NCI-H526 (cell line): ENCODE results near the gene CSTPP1.
A peak's percentile ranks its signal among the peaks of the same experiment; 100 is the strongest.
"Not testable (repeated sequence)": the region's sequence is repeated elsewhere in the genome, so short reads cannot be mapped to it uniquely, and the experiment has no call there.

Experiments
- DNase-seq, 2 experiments: peaks; one replicate each; lab custom pipeline; 2025; lab: John Stamatoyannopoulos, UW

Gene CSTPP1

GRCh38 chr11:46991391-46991790 is 54.8 kb downstream of the CSTPP1 start:
- DNase-seq = no peak

- not testable (repeated sequence) for DNase-seq
These were observed 55.8 kb downstream of the CSTPP1 start for GRCh38 chr11:46992386-46992785.

- DNase-seq = not testable (repeated sequence)
These were observed 61.2 kb downstream of the CSTPP1 start for GRCh38 chr11:46997796-46998195.

- DNase-seq = no peak
These were observed 62.7 kb downstream of the CSTPP1 start for GRCh38 chr11:46999217-46999616.

GRCh38 chr11:47000033-47000432 is 63.5 kb downstream of the CSTPP1 start:
- no peak for DNase-seq

- DNase-seq = no peak
These were observed 65.2 kb downstream of the CSTPP1 start for GRCh38 chr11:47001781-47002181.

- no peak for DNase-seq
These were observed 65.8 kb downstream of the CSTPP1 start for GRCh38 chr11:47002390-47002789.

GRCh38 chr11:47003180-47003877 is 66.8 kb downstream of the CSTPP1 start:
- DNase-seq = no peak

GRCh38 chr11:47004595-47005033 is 68.1 kb downstream of the CSTPP1 start:
- DNase-seq = peak; percentile 31 to 44

GRCh38 chr11:47005441-47005840 is 68.9 kb downstream of the CSTPP1 start:
- DNase-seq = no peak

GRCh38 chr11:47007579-47007978 is 71.0 kb downstream of the CSTPP1 start:
- peak; percentile 89 to 90 for DNase-seq

- DNase-seq = no peak
These were observed 73.6 kb downstream of the CSTPP1 start for GRCh38 chr11:47010179-47010578.

- DNase-seq = no peak
These were observed 77.5 kb downstream of the CSTPP1 start for GRCh38 chr11:47014097-47014496.

GRCh38 chr11:47018637-47019036 is 82.1 kb downstream of the CSTPP1 start:
- DNase-seq = no peak

GRCh38 chr11:47020793-47021526 is 84.4 kb downstream of the CSTPP1 start:
- no peak for DNase-seq

- no peak for DNase-seq
These were observed 84.9 kb downstream of the CSTPP1 start for GRCh38 chr11:47021527-47021818.

- DNase-seq = no peak
These were observed 85.4 kb downstream of the CSTPP1 start for GRCh38 chr11:47021965-47022364.

GRCh38 chr11:47028195-47029093 is 91.9 kb downstream of the CSTPP1 start:
- no peak for DNase-seq

- no peak for DNase-seq
These were observed 96.9 kb downstream of the CSTPP1 start for GRCh38 chr11:47033439-47033838.

- DNase-seq = no peak
These were observed 97.5 kb downstream of the CSTPP1 start for GRCh38 chr11:47034091-47034490.

GRCh38 chr11:47035108-47035507 is 98.5 kb downstream of the CSTPP1 start:
- no peak for DNase-seq

GRCh38 chr11:47044119-47044518 is 107.6 kb downstream of the CSTPP1 start:
- DNase-seq = no peak

GRCh38 chr11:47047972-47048371 is 111.4 kb downstream of the CSTPP1 start:
- no peak for DNase-seq
